ENCODE measurements around the gene CCDC57. TPM values are rescaled to one million over a fixed set of nuclear protein-coding genes. Genes with fewer than 3 reads are reported as not detected.

The CCDC57 gene
- total and polyA plus RNA-seq, 9 of the 15 experiments (the other 6 are each of a cell fraction or from before 2014, with no cell fraction given): 0.83 to 36.2 (median 13.6) TPM

DNA sequence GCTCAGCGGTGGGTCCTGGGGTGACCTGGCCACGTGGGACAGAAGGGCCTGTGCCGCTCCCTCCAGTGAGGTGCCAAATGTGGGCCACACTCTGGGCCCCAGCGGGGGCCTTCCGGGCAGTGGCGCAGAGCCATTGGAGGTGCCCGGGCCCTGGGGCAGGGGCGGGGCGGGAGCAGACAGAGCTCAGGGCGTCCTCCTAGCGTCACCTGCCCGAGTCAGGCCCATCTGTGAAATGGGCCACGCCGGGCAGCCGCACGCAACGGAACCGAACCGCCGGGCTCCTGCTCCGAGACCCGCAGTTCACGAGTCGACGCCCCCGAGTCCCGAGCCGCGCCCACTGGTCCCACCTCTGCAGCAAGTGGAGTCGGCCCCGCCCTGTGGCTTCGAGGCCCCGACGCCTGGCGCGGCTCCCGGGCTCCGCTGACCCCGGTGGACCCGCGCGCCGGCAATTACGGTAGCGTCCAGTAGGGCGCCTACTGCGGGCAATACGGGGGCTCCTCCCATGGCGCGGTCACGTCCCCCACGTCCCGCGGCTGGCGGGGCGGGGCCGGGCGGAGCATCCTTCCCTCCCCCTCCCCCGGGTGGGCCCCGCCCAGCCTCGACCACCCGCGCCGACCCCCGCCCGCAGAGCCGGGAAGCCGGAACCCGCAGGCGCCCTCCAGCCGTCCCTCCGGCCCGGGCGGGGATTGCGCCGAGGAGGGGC is 18.1 kb upstream of the CCDC57 start (continued):
- TF ChIP-seq, protein P1, sequence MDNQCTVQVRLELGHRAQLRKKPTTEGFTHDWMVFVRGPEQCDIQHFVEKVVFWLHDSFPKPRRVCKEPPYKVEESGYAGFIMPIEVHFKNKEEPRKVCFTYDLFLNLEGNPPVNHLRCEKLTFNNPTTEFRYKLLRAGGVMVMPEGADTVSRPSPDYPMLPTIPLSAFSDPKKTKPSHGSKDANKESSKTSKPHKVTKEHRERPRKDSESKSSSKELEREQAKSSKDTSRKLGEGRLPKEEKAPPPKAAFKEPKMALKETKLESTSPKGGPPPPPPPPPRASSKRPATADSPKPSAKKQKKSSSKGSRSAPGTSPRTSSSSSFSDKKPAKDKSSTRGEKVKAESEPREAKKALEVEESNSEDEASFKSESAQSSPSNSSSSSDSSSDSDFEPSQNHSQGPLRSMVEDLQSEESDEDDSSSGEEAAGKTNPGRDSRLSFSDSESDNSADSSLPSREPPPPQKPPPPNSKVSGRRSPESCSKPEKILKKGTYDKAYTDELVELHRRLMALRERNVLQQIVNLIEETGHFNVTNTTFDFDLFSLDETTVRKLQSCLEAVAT (IDR thresholded peaks at IDR 0.05): no peak
- peak; percentile 81 for TF ChIP-seq NEUROD1 (IDR thresholded peaks at IDR 0.05; ENCODE audit: borderline replicate concordance, low read depth, low read length, partially characterized antibody)
- peak; percentile 93 for TF ChIP-seq GATAD2B (IDR thresholded peaks at IDR 0.05; ENCODE audit: borderline replicate concordance)
- no peak for TF ChIP-seq MIER1 (IDR thresholded peaks at IDR 0.05; ENCODE audit: low read depth)
- 0 out of 2 replicates have a peak, but pooled peaks have one; percentile 12 for TF ChIP-seq ELF2 (CRISPR knock-in tag; IDR thresholded peaks at IDR 0.05)
- peak; percentile 96 for TF ChIP-seq ZKSCAN1 (IDR thresholded peaks at IDR 0.05; ENCODE audit: low read depth, low read length)
- TF ChIP-seq, protein P2, sequence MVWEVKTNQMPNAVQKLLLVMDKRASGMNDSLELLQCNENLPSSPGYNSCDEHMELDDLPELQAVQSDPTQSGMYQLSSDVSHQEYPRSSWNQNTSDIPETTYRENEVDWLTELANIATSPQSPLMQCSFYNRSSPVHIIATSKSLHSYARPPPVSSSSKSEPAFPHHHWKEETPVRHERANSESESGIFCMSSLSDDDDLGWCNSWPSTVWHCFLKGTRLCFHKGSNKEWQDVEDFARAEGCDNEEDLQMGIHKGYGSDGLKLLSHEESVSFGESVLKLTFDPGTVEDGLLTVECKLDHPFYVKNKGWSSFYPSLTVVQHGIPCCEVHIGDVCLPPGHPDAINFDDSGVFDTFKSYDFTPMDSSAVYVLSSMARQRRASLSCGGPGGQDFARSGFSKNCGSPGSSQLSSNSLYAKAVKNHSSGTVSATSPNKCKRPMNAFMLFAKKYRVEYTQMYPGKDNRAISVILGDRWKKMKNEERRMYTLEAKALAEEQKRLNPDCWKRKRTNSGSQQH (CRISPR knock-in tag; IDR thresholded peaks at IDR 0.05): no peak
- 0 out of 2 replicates have a peak, but pooled peaks have one; percentile 0 for TF ChIP-seq MECOM (CRISPR knock-in tag; IDR thresholded peaks at IDR 0.05)
- TF ChIP-seq, protein P3, sequence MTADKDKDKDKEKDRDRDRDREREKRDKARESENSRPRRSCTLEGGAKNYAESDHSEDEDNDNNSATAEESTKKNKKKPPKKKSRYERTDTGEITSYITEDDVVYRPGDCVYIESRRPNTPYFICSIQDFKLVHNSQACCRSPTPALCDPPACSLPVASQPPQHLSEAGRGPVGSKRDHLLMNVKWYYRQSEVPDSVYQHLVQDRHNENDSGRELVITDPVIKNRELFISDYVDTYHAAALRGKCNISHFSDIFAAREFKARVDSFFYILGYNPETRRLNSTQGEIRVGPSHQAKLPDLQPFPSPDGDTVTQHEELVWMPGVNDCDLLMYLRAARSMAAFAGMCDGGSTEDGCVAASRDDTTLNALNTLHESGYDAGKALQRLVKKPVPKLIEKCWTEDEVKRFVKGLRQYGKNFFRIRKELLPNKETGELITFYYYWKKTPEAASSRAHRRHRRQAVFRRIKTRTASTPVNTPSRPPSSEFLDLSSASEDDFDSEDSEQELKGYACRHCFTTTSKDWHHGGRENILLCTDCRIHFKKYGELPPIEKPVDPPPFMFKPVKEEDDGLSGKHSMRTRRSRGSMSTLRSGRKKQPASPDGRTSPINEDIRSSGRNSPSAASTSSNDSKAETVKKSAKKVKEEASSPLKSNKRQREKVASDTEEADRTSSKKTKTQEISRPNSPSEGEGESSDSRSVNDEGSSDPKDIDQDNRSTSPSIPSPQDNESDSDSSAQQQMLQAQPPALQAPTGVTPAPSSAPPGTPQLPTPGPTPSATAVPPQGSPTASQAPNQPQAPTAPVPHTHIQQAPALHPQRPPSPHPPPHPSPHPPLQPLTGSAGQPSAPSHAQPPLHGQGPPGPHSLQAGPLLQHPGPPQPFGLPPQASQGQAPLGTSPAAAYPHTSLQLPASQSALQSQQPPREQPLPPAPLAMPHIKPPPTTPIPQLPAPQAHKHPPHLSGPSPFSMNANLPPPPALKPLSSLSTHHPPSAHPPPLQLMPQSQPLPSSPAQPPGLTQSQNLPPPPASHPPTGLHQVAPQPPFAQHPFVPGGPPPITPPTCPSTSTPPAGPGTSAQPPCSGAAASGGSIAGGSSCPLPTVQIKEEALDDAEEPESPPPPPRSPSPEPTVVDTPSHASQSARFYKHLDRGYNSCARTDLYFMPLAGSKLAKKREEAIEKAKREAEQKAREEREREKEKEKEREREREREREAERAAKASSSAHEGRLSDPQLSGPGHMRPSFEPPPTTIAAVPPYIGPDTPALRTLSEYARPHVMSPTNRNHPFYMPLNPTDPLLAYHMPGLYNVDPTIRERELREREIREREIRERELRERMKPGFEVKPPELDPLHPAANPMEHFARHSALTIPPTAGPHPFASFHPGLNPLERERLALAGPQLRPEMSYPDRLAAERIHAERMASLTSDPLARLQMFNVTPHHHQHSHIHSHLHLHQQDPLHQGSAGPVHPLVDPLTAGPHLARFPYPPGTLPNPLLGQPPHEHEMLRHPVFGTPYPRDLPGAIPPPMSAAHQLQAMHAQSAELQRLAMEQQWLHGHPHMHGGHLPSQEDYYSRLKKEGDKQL (CRISPR knock-in tag; IDR thresholded peaks at IDR 0.05; ENCODE audit: borderline replicate concordance): no peak
